ENCODE results near the gene NTN4.

DNA sequence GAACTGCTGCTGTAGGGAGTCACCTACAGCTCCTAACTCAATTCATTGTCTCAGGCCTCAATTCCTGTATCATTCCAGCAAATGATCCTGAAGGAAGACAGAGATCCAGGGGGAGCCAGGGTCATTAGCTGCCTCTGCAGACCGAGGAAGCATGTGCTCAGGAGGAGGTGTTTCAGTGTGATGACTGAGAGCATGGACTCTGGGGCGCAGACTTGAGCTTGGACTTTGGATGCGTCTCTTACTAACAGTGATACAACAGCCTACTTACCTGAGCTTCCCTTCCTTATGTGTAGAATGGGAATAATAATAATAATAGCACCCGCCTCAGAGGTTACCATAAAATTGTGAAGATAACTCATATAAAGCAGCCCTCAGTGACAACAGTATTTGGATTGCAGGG is 147.3 kb downstream of the NTN4 start:
- no peak for TF ChIP-seq POLR2A (IDR thresholded peaks at IDR 0.05)
- TF ChIP-seq EP300 (IDR thresholded peaks at IDR 0.05), result no peak
- TF ChIP-seq, protein P1, sequence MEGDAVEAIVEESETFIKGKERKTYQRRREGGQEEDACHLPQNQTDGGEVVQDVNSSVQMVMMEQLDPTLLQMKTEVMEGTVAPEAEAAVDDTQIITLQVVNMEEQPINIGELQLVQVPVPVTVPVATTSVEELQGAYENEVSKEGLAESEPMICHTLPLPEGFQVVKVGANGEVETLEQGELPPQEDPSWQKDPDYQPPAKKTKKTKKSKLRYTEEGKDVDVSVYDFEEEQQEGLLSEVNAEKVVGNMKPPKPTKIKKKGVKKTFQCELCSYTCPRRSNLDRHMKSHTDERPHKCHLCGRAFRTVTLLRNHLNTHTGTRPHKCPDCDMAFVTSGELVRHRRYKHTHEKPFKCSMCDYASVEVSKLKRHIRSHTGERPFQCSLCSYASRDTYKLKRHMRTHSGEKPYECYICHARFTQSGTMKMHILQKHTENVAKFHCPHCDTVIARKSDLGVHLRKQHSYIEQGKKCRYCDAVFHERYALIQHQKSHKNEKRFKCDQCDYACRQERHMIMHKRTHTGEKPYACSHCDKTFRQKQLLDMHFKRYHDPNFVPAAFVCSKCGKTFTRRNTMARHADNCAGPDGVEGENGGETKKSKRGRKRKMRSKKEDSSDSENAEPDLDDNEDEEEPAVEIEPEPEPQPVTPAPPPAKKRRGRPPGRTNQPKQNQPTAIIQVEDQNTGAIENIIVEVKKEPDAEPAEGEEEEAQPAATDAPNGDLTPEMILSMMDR (IDR thresholded peaks at IDR 0.05), result no peak
